Pons (tissue), 1 donor: ENCODE data around the gene GBF1.

ENCODE experiments used
- DNase-seq: peaks from one replicate; pipeline ENCODE4 v3.0.0-alpha.2; 2016; ENCODE audit warnings: low spot score

The GBF1 gene, protein sequence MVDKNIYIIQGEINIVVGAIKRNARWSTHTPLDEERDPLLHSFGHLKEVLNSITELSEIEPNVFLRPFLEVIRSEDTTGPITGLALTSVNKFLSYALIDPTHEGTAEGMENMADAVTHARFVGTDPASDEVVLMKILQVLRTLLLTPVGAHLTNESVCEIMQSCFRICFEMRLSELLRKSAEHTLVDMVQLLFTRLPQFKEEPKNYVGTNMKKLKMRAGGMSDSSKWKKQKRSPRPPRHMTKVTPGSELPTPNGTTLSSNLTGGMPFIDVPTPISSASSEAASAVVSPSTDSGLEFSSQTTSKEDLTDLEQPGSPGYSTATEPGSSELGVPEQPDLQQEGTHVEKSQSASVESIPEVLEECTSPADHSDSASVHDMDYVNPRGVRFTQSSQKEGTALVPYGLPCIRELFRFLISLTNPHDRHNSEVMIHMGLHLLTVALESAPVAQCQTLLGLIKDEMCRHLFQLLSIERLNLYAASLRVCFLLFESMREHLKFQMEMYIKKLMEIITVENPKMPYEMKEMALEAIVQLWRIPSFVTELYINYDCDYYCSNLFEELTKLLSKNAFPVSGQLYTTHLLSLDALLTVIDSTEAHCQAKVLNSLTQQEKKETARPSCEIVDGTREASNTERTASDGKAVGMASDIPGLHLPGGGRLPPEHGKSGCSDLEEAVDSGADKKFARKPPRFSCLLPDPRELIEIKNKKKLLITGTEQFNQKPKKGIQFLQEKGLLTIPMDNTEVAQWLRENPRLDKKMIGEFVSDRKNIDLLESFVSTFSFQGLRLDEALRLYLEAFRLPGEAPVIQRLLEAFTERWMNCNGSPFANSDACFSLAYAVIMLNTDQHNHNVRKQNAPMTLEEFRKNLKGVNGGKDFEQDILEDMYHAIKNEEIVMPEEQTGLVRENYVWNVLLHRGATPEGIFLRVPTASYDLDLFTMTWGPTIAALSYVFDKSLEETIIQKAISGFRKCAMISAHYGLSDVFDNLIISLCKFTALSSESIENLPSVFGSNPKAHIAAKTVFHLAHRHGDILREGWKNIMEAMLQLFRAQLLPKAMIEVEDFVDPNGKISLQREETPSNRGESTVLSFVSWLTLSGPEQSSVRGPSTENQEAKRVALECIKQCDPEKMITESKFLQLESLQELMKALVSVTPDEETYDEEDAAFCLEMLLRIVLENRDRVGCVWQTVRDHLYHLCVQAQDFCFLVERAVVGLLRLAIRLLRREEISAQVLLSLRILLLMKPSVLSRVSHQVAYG (N-terminal part only)

DNA sequence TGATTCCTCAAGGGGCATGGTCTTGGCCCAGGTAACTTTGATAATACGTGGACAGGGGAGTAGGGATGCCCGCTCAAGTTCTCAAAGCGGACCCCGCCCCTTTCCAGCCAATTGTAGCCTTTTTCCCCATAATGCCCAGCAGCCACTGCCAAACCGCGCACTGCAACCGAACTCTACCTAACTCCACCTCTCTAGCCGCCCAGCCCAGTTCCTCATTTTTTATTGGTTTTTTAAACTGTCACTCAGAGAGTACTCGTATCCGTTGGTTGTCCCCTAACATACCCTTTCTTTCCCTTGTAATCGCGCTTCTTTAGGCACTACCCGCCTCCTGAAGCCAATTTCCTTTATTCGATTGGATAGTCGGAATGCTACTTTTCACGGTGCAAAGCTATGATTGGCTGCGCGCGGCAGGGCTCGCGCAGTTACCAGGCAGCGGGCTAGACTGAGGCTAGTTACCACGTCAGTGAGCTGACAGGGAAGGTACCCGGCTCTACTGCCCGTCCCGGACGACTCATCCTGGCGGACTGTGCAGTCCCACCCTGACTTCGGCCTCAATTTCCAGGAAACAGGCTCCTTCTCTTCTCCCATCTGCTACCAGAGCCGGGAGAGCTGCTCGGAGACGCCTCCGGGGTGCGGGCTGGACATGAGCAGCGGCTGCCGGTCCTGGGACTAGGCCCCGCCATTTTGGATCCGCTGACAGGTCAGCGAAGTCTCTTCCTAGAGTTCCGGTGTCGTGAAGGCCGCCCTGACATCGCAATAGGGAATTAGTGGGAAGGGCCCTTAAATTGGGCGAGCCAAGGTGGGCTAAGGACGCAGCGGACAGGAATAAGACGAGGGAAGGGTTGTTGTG is at the start of gene GBF1:
Gene GBF1 (plus strand): TSS at position 451 of the 850 bp plus-strand sequence. CDS start 13,407 bp downstream, outside the sequence.
- DNase-seq, result peak; percentile 100

DNA sequence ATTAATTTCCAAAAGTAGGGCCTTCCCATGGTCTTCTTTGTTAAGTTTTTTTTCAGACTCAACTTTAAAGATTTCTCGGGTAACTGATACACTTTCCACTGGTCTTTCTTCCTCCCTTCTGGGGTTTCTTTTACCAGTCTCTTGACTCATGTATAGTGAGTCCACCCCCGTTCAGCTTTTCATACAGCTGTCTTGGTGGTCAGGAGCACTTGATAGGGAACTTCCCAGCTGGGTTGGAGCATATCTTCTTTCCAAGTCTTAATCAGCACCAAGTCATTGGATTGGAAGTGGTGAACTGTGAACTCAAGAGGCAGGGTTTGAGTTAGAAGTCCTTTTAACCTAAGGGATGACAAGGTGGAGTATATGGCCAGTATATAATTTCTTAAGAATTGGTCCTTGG is 48.4 kb upstream of the GBF1 start:
- DNase-seq, result no peak

DNA sequence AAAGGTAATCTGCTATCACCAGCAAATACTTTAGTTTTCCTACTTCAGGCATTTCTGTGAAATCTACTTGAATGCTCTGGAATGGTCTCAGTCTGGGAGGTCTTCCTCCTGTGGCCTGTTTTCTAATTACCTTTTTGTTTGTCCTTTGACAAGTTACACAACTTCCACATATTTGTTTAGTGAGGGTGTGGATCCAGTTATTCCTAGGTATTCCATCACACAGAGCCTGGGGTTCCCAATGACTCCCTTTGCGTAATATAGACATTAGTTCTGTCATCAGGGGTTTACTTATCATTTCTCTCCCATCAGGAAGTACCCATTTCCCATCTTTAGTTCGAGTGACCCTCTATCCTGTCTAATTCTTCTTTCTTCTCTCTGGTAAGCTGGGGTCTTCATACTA is 47.3 kb upstream of the GBF1 start:
- no peak for DNase-seq

DNA sequence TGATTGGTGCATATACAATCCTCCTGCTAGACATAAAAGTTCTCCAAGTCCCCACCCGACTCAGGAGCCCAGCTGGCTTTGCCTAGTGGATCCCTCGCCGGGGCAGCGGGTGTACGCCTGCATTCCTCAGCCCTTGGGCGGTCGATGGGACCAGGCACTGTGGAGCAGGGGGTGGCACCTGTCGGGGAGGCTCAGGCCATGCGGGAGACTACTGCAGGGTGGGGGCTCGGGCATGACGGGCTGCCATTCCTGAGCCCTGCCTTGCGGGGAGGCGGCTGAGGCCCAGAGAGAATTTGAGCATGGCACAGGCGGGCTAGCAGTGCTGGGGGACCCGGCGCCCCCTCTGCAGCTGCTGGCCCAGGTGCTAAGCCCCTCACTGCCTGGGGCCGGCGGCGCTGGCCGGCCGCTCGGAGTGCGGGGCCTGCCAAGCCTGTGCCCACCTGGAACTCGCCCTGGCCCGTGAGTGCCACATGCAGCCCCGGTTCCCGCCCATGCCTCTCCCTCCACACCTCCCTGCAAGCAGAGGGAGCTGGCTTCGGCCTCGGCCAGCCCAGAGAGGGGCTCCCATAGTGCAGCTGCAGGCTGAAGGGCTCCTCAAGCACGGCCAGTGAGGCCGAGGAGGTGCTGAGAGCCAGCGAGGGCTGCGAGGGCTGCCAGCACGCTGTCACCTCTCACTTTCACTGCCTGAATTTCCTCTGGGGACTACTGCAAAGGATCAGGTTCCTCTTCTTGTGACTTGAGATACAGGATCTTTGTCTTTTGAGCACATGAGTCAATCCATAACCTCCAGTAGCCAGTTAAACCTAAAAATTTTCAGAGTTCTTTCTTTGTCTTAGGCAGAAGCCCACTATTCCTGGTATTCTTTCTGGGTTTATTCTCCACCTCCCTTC is 44.3 kb upstream of the GBF1 start:
- no peak for DNase-seq

DNA sequence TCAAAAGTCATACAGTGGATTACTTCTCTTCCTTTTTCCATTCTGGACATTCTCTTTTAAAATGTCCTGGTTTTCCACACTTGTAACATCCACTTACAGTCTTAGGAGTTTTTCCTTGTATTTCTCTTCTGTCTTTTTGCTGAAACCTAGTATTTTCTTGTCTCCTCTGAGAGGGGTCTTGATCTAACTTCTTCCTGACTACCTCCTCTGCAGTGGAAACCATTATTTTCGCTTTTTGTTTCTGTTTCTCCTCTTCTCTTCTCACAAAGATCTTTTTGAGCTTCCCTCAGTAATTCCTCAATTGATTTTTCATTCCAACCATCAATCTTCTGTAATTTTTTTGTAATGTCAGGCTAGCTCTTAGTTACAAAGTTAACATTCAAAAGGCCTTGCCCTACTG is 42.9 kb upstream of the GBF1 start:
- DNase-seq, result no peak

DNA sequence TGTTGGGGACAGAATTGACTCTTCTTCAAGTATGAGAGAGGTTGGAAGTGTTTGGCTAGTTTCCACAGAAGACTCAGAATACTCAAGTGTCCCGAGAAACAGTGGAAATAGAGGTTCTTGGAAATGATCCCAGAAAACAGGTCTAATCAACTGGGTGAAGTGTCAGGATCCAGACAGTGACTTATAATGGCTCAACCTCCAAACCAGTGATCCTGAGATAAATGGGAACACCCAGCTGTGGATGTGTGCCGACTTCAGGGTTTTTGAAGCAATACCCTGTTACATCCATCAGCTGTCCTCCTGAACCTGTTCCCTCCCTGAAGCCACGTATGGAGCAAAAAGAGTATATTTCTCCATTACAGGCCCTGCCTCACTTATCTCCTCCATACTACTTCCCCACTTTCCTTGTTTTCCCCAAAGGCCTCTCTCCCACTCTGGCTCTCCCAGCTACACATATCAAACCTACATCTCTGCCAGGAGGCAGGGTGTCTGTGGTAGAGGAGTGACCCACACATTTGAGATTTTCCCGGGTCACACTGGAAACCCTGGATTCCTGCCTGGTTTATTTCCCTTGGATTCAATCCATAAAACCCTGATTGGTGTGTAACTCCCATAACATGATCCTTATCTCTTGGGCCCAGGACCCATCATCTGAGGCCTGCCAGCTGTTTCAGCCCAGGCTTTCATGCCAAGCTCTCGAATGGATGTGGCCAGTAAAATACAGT is 36.9 kb upstream of the GBF1 start:
- DNase-seq, result no peak

DNA sequence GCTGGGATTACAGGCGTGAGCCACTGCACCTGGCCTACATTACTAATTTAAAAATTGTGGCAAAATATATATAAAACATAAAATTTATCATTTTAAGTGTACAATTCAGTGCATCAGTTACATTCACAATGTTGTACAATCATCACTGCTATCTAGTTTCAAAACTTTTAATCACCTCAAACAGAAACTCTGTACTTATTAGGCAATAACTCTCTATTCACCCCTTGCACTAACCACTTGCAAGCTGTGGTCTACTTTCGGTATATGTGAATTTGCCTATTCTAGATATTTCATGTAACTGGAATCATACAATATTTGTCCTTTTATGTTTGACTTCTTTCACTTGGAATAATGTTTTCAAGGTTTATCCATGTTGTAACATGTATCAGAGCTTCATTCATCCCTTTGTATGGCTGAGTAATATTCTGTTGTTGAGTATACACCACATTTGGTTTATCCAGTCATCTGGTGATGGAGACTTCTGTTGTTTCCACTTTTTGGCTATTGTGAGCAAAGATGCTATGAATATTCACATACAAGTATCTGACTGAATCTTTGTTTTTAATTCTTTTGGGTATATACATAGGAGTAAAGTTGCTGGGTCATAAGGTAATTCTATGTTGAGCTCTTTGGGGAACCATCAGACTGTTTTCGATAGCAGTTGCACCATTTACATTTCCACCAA is 33.6 kb upstream of the GBF1 start:
- DNase-seq, result no peak

DNA sequence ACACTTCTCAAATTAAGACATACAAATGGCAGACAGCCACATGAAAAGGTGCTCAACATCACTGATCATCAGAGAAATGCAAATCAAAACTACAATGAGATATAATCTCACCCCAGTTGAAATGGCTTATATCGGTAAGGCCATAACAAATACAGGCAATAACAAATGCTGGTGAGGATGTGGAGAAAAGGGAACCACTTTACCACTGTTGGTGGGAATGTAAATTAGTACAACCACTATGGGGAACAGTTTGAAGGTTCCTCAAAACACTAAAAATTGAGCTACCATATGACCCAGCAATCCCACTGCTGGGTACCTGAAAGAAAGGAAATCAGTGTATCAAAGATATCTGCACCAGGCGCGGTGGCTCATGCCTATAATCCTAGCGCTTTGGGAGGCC is 31.7 kb upstream of the GBF1 start:
- peak; percentile 10 for DNase-seq

DNA sequence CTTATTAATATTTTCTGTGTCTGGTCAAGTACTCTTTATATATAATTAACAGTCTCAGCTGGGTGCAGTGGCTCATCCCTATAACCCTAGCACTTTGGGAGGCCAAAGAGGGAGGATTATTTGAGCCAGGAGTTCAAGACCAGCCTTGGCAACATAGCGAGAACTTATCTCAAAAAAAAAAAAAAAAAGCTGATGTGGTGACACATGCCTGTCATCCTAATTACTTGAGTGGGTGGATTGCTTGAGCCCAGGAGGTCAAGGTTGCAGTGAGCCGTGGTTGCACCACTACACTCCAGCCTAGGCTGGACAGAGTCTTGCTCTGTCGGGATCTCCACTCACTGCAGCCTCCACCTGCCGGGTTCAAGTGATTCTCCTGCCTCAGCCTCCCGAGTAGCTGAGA is 26.0 kb upstream of the GBF1 start:
- DNase-seq, result no peak

DNA sequence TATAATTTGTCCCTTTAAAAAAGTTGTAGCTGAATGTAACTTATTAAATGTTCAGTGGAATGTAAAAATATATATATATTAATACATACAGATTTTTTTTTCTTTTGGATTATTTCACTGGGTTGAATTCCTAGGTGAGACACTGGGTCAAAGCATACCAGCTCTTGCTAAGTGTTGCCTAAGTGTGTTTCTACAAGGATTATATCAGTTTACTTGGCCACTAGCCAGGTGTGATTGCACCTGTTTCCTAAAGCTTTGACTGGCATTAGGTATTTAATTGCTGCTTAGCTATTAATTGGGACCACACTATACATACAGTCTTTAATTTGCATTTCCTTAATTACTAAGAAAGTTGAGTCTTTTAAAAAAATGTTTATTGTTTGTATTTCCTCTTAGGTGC is 24.7 kb upstream of the GBF1 start:
- DNase-seq, result no peak

DNA sequence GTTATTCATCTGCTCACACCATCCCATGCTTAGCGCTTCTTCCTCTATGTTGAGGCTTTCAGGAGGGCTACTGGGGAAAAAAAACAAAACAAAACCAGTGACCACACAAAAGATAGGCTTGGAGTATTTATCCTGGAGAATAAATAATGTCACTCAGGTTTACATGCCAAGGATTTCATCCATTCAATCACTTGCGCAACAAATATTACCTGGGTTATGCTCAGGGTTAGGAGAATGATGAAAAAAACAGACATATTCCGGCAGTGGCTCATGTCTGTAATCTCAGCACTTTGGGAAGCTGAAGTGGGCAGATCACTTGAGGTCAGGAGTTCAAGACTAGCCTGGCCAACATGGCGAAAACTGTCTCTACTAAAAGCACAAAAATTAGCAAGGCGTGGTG is 22.5 kb upstream of the GBF1 start:
- DNase-seq, result no peak

DNA sequence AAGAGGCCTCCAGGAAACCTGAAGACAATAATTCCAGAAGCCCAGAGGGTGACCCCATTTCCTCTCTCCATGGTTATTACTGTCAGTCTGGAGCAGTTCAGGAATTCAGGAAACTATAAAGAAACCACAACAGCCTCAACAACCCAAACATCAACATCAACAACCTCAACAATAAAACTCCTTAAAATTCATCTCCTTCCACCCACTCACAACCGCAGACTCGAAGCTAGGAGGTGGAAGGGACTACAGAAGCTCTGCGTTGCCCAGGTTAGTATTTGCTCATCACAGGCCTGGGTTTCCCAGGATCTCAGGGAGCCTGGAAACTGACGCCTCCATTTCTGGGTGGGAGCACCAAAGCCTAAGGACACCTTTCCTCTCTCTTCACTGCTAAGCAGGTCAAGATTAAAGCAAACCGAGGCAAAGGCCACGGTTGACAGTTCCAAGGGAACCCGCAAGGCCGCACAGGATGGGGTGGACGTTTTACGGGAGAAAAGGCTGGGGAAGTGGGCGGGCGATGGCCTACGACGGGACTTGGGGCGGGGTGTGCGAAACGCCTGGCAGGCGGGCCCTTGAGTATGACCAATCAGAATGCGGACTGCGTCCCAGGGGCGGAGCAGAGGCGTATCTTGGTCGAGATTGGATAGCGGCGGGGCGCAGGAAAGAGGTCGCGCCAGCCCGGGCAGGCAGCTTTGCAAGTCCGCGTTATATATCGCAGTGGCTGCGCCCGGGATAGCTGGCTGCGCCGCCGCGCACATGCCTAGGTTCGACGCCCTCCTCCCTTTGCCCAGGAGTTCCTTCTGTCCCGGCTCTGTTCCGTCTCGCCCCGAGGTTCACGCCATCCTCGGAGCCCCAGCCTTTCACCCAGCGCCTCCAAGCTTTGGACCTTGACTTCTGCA is 19.4 kb upstream of the GBF1 start, which contains the start of gene ELOVL3:
Gene ELOVL3 (plus strand): TSS at position 654 of the 896 bp plus-strand sequence. CDS start 250 bp downstream, outside the sequence.
- peak; percentile 87 for DNase-seq

DNA sequence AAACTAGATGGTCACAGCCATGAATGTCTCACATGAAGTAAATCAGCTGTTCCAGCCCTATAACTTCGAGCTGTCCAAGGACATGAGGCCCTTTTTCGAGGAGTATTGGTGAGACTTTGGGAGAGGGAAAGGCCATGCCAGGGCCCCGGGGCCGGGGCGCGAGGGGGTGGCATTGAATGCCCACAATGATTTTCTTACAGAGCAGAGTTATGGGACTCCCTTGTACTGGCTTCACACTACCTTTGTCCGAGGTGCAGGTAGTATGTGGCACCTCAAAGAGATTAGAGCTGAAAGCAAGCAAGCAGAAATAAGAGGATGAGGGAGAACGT is 18.8 kb upstream of the GBF1 start:
- no peak for DNase-seq

DNA sequence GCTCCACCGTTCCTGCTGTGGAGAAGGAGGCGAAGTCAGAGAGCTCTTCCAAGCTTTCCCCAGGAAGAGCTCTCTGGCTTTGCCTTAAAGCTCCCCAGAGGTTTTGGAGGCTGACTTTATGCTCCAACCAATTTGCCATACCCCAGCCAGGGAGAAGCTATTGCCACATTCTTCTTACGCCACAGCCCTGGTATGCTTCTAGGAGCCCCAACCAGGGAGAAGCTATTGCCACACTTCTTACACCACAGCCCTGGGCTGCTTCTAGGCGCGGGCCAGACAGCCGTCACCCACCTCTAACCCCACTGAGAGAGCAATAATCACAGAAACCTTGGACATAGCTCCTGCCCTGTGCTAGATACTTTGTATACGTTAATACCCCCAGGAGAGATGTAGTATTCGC is 18.3 kb upstream of the GBF1 start:
- no peak for DNase-seq

DNA sequence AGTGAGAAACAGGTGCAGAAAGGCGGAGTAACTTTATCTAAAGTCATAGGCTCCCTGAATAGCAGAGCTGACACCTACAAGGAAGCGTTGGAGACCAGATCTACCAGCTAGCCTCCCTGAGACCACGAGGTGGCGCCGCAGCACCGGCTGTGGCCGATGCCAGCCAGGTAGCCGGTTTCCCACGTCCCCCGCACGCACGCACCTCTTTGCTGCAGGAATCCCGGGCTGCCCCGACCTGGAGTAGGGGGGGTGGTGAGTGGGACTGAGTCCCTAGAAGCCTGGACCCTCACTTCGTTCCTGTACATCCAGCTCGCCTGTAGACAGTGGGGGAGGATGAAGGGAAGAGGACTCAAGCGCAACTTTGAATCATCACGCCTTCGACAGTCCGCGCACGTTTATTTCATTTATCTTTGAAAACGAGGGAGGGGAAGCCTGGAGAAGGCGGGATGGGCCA is 15.5 kb upstream of the GBF1 start:
- peak; percentile 57 for DNase-seq

DNA sequence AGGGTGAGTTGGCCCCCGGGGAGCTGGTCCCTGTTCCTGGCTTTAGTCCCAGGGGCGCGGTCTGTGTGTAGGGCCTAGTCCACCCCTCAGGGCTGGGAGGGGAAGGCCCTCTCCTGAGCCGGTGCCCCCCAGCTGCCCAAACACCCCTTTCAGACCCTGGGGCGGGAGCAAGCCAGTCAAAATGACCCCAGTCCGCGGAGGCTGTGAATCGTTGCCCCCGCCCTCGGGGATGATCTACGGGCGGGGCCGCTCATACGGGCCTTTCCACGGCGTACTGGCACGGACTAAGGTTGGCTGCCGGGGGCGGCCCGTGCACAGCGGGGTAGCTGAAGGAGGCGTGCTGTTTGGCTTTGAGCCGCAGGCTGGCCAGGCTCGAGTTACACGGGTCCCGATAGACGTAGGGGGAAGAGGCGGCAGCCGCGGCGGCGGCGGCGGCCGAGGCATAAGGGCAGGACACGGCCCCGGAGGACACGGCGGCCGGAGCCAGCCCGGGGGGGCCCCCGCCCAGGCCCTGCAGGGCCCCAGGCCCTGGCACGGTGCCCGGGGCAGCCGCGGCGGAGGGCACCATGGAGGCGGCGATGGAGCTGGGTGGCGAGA is 15.0 kb upstream of the GBF1 start:
- no peak for DNase-seq

DNA sequence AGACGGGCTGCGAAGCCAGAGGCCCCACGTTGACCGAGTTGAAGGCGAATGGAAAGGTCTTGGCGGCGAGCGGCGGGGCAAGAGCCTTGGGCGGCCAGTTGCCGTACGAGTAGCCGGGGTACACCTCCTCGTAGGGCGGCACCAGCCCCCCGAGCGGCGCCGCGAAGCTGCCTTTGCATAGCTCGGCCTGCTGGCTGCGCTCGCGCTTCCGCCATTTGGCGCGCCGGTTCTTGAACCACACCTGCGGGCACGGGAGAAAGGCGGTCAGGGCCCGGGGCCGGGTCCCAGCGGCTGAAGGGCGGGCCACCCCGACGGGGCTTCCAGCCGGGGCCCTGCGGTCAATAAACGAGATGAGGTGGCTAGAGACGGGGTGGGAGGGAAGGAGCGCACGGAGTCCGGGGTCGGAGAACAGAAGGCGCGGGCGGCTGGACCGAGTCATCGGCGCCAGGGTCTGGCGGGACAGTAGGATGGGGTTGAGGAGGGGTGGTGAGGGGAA is 14.4 kb upstream of the GBF1 start:
- DNase-seq, result no peak
